Endothelial cell of umbilical vein (primary cell): ENCODE results near the gene RGS11. TPM values are rescaled to one million over a fixed set of nuclear protein-coding genes. Genes with fewer than 3 reads are reported as not detected.

Source experiments
- BruUV-seq: library from RNA; stranded (reverse); fragments of 400-500 nt; replicated peaks from 2 replicates; lab custom pipeline; 2021; lab: Mats Ljungman, UMichigan
- CTCF ChIA-PET: fragments of 300-600, 350-600 bp; sonication (Branson Sonifier 250); formaldehyde crosslinking; loops from one replicate; lab custom pipeline; 2021; ENCODE audit warnings: antibody characterized with exemption, inconsistent platforms; lab: Charles Lee
- POLR2A ChIA-PET: fragments of 300-600, 350-600 bp; sonication (Branson Sonifier 250); formaldehyde crosslinking; loops from one replicate; lab custom pipeline; 2021; ENCODE audit warnings: antibody characterized with exemption, inconsistent platforms; lab: Charles Lee
- DNase-seq: peaks from one replicate; pipeline ENCODE4 v3.0.0-alpha.2; 2011; ENCODE audit warnings: low read depth, low spot score
- FAIRE-seq: peaks from 2 replicates; lab custom pipeline; 2011; peaks lifted over from hg19 to GRCh38; lab: Jason Lieb, UNC
- H2AFZ ChIP-seq: 2 replicates; pipeline ENCODE4 v1.6.0; 2012; ENCODE audit warnings: low read depth, low read length, control low read depth, inconsistent platforms
- H3K27ac ChIP-seq: 2 replicates; pipeline ENCODE4 v1.5.1; 2011; ENCODE audit warnings: low read depth, mild to moderate bottlenecking, control low read depth, low read length, moderate library complexity; ENCODE audit not compliant: insufficient read depth
- H3K27me3 ChIP-seq, 2 experiments: 2 replicates each; pipeline versions ENCODE4 v1.6.0 to v1.6.1; 2011; ENCODE audit warnings: low read length in 2 of 2, mixed read lengths in 1 of 2; ENCODE audit not compliant: control insufficient read depth in 2 of 2, insufficient read depth in 2 of 2
- H3K36me3 ChIP-seq, 2 experiments: 2 replicates in 1 of 2; 3 replicates in 1 of 2; pipeline ENCODE4 v1.5.1; 2011; ENCODE audit warnings: low read length in 2 of 2, mild to moderate bottlenecking in 1 of 2, moderate library complexity in 1 of 2; ENCODE audit not compliant: control insufficient read depth in 2 of 2, insufficient read depth in 2 of 2; ENCODE audit errors: extremely low read depth in 1 of 2
- H3K4me1 ChIP-seq: 3 replicates; pipeline ENCODE4 v1.5.1; 2011; ENCODE audit warnings: mild to moderate bottlenecking, low read length; ENCODE audit not compliant: control insufficient read depth, insufficient read depth; ENCODE audit errors: extremely low read depth
- H3K4me2 ChIP-seq: 2 replicates; pipeline ENCODE4 v1.6.1; 2011; ENCODE audit warnings: low read length, control low read depth, mixed read lengths; ENCODE audit not compliant: insufficient read depth
- H3K4me3 ChIP-seq, 3 experiments: fragments of 200-600 bp in 1 of 3; sonication (generic), shearing (Covaris generic) in 1 of 3; replicated peaks in 1 of 3; 2 replicates each; pipeline ENCODE4 v1.5.1; 2011 to 2016; ENCODE audit warnings: control low read depth in 3 of 3, low read length in 3 of 3, mild to moderate bottlenecking in 2 of 3, inconsistent platforms in 1 of 3, low read depth in 1 of 3, moderate library complexity in 1 of 3; ENCODE audit not compliant: insufficient read depth in 1 of 3
- H3K79me2 ChIP-seq: 2 replicates; pipeline ENCODE4 v1.6.0; 2012; ENCODE audit warnings: low read length, inconsistent platforms; ENCODE audit not compliant: control insufficient read depth, insufficient read depth
- H3K9ac ChIP-seq: replicated peaks from 2 replicates; pipeline ENCODE3; 2011; ENCODE audit warnings: low read length, control low read depth; ENCODE audit not compliant: insufficient read depth; ENCODE audit errors: extremely low read depth
- H3K9me1 ChIP-seq: replicated peaks from 3 replicates; pipeline ENCODE4 v1.6.0; 2011; ENCODE audit warnings: mild to moderate bottlenecking, low read length; ENCODE audit not compliant: control insufficient read depth, insufficient read depth; ENCODE audit errors: extremely low read depth
- H3K9me3 ChIP-seq: replicated peaks from 2 replicates; pipeline ENCODE4 v1.5.1; 2012; ENCODE audit warnings: low read length, inconsistent platforms; ENCODE audit not compliant: control insufficient read depth, insufficient read depth
- H4K20me1 ChIP-seq: replicated peaks from 2 replicates; pipeline ENCODE3; 2011; ENCODE audit warnings: mild to moderate bottlenecking, low read length; ENCODE audit not compliant: control insufficient read depth, insufficient read depth; ENCODE audit errors: extremely low read depth
- EZH2 ChIP-seq: IDR thresholded peaks from 2 replicates; pipeline ENCODE4 v1.6.1; 2012; ENCODE audit warnings: borderline replicate concordance, low read depth, mild to moderate bottlenecking, moderate library complexity, low read length, inconsistent platforms; ENCODE audit not compliant: severe bottlenecking
- FOS ChIP-seq: IDR thresholded peaks from 2 replicates; pipeline ENCODE4 v1.6.1; 2011; ENCODE audit warnings: mild to moderate bottlenecking, low read length, moderate library complexity, borderline replicate concordance; ENCODE audit not compliant: insufficient read depth
- GATA2 ChIP-seq: IDR thresholded peaks from 2 replicates; pipeline ENCODE4 v1.7.0; 2011; ENCODE audit warnings: low read depth, mild to moderate bottlenecking, moderate library complexity, mixed read lengths, low read length; ENCODE audit not compliant: insufficient read length, insufficient read depth
- JUN ChIP-seq: IDR thresholded peaks from 2 replicates; pipeline ENCODE4 v1.6.1; 2011; ENCODE audit warnings: borderline replicate concordance, low read depth; ENCODE audit not compliant: insufficient read length, insufficient read depth
- MYC ChIP-seq: IDR thresholded peaks from one replicate; pipeline ENCODE4 v1.6.1; 2011; ENCODE audit warnings: mild to moderate bottlenecking, low read depth, low read length
- POLR2A ChIP-seq: IDR thresholded peaks from 2 replicates; pipeline ENCODE4 v1.6.1; 2012; ENCODE audit warnings: low read depth, mild to moderate bottlenecking, control low read depth, low read length
- POLR2AphosphoS5 ChIP-seq: IDR thresholded peaks from 2 replicates; pipeline ENCODE4 v1.6.1; 2012; ENCODE audit warnings: low read depth, mild to moderate bottlenecking, control low read depth, low read length, moderate library complexity; ENCODE audit not compliant: insufficient read depth
- dilution Hi-C: fragments of 300-500 bp; cut with MboI; formaldehyde crosslinking; loops from one replicate; pipeline ENCODE4 v1.15.0; 2019; ENCODE audit warnings: low sequenced_read_pairs; ENCODE audit not compliant: extremely low pct_ligation_motif_present
- intact Hi-C: fragments of 100-400 bp; cut with micrococcal nuclease; formaldehyde crosslinking; loops from one replicate; pipeline ENCODE4 v1.10.0; 2022
- polyA plus RNA-seq, 4 experiments: library from polyadenylated mRNA; depleted of rRNA in 3 of 4; stranded (reverse) in 3 of 4; unstranded in 1 of 4; fragments of >200 nt; gene quantifications; 2 replicates each; pipeline versions ENCODE4 v1.2.1 to v1.2.3, GENCODE V29; 2011 to 2012; ENCODE audit warnings: missing spikeins in 1 of 4
- total RNA-seq: library from RNA; stranded (reverse); gene quantifications from 2 replicates; pipeline ENCODE4 v1.2.3, GENCODE V29; 2021
- TF ChIP-seq, protein P1 (sequence below), 2 donors: IDR thresholded peaks; 1 replicate in 1 of 2; 2 replicates in 1 of 2; pipeline ENCODE4 v1.5.1; 2011; ENCODE audit warnings: low read length in 2 of 2, mild to moderate bottlenecking in 2 of 2, moderate library complexity in 2 of 2, control low read depth in 1 of 2, inconsistent platforms in 1 of 2, low read depth in 1 of 2; ENCODE audit not compliant: insufficient read depth in 1 of 2; ENCODE audit errors: extremely low read depth in 1 of 2
- TF ChIP-seq, protein P2 (sequence below): IDR thresholded peaks from 2 replicates; pipeline ENCODE4 v1.6.1; 2011; ENCODE audit not compliant: insufficient read depth, insufficient read length

Gene RGS11
- total and polyA plus RNA-seq, 2 donors (not counting 3 experiments of a cell fraction or from before 2014, with no cell fraction given), result 3.0 to 4.9 TPM

DNA sequence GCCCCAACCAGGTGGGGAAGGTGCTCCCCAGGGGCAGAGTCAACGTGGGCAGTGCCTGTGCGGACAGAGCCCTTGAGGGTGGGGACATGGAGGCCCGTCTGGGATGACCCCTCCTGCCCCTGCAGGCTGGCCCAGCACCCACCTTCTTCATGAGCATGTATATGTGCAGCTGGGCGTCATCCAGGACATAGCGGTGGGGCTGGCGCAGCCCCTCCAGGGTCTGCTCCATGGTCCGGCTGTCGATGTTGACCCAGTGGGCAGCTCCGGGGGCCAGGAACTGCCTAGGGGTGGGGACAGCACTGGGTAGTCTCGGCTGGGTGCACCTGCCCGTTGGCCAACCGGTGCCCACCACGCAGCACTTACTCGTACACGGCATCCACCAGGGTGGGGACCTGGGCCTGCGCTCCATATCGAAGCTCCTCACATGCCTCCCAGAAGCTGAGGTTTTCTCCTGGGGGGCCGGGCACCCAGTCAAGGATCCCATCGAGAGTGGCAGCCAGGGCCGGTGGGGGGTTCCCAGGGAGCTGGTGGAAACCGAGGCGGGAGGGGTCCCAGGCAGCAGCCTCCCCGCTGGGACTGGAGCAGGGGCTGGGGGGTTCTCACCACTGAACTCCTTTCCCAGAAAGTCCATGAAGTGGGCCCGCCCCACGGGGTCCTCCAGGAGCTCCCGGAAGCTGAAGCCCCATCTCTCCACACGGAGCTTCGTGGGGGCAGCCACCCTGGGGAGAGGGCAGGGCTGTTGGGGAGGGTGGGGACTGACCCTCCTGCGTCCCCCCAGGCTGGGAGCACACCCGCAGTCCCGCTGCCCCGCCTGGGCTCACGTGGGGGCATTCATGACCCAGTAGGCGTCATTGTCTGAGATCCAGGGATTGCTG is 5.1 kb downstream of the RGS11 start:
- Histone ChIP-seq H4K20me1 (no peaks in the 10 kb centered on the region), H2AFZ (no peak overlapping the region), H3K36me3 (no peaks in the 10 kb centered on the region), H3K79me2 (no peaks in the 10 kb centered on the region), H3K4me2 (no peak overlapping the region), H3K4me1 (peaks cover 3% of the 10 kb centered on the region), H3K27me3 (no peaks in the 10 kb centered on the region), H3K9ac (no peak overlapping the region), H3K27ac (no peak overlapping the region), H3K9me3 (no peaks in the 10 kb centered on the region), H3K9me1 (no peaks in the 10 kb centered on the region), H3K4me3 (no peak overlapping the region)
- TF ChIP-seq, protein P1, sequence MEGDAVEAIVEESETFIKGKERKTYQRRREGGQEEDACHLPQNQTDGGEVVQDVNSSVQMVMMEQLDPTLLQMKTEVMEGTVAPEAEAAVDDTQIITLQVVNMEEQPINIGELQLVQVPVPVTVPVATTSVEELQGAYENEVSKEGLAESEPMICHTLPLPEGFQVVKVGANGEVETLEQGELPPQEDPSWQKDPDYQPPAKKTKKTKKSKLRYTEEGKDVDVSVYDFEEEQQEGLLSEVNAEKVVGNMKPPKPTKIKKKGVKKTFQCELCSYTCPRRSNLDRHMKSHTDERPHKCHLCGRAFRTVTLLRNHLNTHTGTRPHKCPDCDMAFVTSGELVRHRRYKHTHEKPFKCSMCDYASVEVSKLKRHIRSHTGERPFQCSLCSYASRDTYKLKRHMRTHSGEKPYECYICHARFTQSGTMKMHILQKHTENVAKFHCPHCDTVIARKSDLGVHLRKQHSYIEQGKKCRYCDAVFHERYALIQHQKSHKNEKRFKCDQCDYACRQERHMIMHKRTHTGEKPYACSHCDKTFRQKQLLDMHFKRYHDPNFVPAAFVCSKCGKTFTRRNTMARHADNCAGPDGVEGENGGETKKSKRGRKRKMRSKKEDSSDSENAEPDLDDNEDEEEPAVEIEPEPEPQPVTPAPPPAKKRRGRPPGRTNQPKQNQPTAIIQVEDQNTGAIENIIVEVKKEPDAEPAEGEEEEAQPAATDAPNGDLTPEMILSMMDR (IDR thresholded peaks at IDR 0.05; ENCODE audit: extremely low read depth in 1 of 2, insufficient read depth in 1 of 2, low read depth in 1 of 2, low read length in 2 of 2), result no peak
- TF ChIP-seq FOS, result no peak
- TF ChIP-seq POLR2AphosphoS5, result no peak
- no peak for TF ChIP-seq POLR2A
- TF ChIP-seq, protein P2, sequence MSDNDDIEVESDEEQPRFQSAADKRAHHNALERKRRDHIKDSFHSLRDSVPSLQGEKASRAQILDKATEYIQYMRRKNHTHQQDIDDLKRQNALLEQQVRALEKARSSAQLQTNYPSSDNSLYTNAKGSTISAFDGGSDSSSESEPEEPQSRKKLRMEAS, result no peak
- no peak for TF ChIP-seq EZH2
- TF ChIP-seq MYC, result no peak
- no peak for TF ChIP-seq JUN
- no peak for TF ChIP-seq GATA2
- dilution Hi-C loops, result no loop called here
- intact Hi-C loops, result no loop called here
- no peak for FAIRE-seq
- no peak for DNase-seq
- CTCF ChIA-PET, result no interaction called here
- POLR2A ChIA-PET, result no interaction called here
- no TSS peak for BruUV-seq
